GM12878 (cell line): Measurements from ENCODE around the gene TFF2. TPM values are rescaled to one million over a fixed set of nuclear protein-coding genes. Genes with fewer than 3 reads are reported as not detected.

Source experiments
- ATAC-seq: fragments of 200-7000 bp; cut with Tn5 transposase; 3 replicates; pipeline ENCODE4 v1.9.1; 2020; ENCODE audit warnings: mild to moderate bottlenecking, moderate library complexity
- BruUV-seq: library from RNA; stranded (reverse); fragments of 400-500 nt; replicated peaks from 2 replicates; lab custom pipeline; 2021; lab: Mats Ljungman, UMichigan
- CTCF ChIA-PET: fragments of 300-600 bp; sonication (Branson Sonifier 250); formaldehyde crosslinking; extraction: SDS; loops from one replicate; lab custom pipeline; 2021; ENCODE audit warnings: inconsistent platforms; lab: Yijun Ruan, JAX
- POLR2A ChIA-PET: fragments of 350-600 bp; formaldehyde crosslinking; extraction: SDS; loops from one replicate; lab custom pipeline; 2021; ENCODE audit warnings: inconsistent platforms; lab: Charles Lee
- RAD21 ChIA-PET: fragments of 300-600 bp; sonication (Branson Sonifier 250); formaldehyde crosslinking; loops from one replicate; lab custom pipeline; 2023; ENCODE audit warnings: antibody characterized with exemption; ENCODE audit not compliant: unreplicated experiment; lab: Charles Lee
- SMC1A ChIA-PET: fragments of 300-600 bp; sonication (Branson Sonifier 250); formaldehyde crosslinking; loops from one replicate; lab custom pipeline; 2023; ENCODE audit not compliant: unreplicated experiment, uncharacterized antibody; lab: Charles Lee
- DNase-seq: peaks from one replicate; pipeline ENCODE4 v3.0.0-alpha.2; 2011; ENCODE audit warnings: low read depth, low spot score
- FAIRE-seq: peaks from 3 replicates; lab custom pipeline; 2011; peaks lifted over from hg19 to GRCh38; lab: Jason Lieb, UNC
- H2AFZ ChIP-seq: 2 replicates; pipeline ENCODE4 v1.6.0; 2011; ENCODE audit warnings: low read depth, low read length, control low read depth; ENCODE audit not compliant: control insufficient read depth
- H3K27ac ChIP-seq: 2 replicates; pipeline ENCODE4 v1.5.1; 2011; ENCODE audit warnings: control low read depth; ENCODE audit not compliant: control insufficient read depth, insufficient read depth
- H3K27me3 ChIP-seq, 2 experiments: replicated peaks in 1 of 2; 2 replicates each; pipeline versions ENCODE4 v1.6.0 to v1.6.1; 2011; ENCODE audit warnings: low read length in 1 of 2; ENCODE audit not compliant: control insufficient read depth in 2 of 2, insufficient read depth in 2 of 2
- H3K36me3 ChIP-seq, 2 experiments: 2 replicates each; pipeline ENCODE4 v1.5.1; 2011; ENCODE audit warnings: low read length in 1 of 2; ENCODE audit not compliant: control insufficient read depth in 2 of 2, insufficient read depth in 2 of 2
- H3K4me1 ChIP-seq: 2 replicates; pipeline ENCODE4 v1.6.1; 2011; ENCODE audit warnings: mild to moderate bottlenecking, low read length, moderate library complexity, mixed read lengths; ENCODE audit not compliant: control insufficient read depth, insufficient read depth
- H3K4me2 ChIP-seq: 2 replicates; pipeline ENCODE4 v1.6.0; 2011; ENCODE audit warnings: control low read depth; ENCODE audit not compliant: control insufficient read depth, insufficient read depth
- H3K4me3 ChIP-seq: fragments of 200-600 bp; sonication (generic); 2 replicates; pipeline ENCODE4 v1.5.1; 2016
- H3K79me2 ChIP-seq: 2 replicates; pipeline ENCODE4 v1.6.0; 2011; ENCODE audit warnings: low read length; ENCODE audit not compliant: control insufficient read depth, insufficient read depth
- H3K9ac ChIP-seq: 2 replicates; pipeline ENCODE4 v1.8.0; 2011; ENCODE audit warnings: low read length, control low read depth, mixed read lengths; ENCODE audit not compliant: control insufficient read depth, insufficient read depth
- H3K9me3 ChIP-seq: replicated peaks from 3 replicates; pipeline ENCODE4 v1.5.1; 2011; ENCODE audit warnings: mild to moderate bottlenecking, low read length; ENCODE audit not compliant: control insufficient read depth, insufficient read depth
- H4K20me1 ChIP-seq: 2 replicates; pipeline ENCODE4 v1.6.0; 2011; ENCODE audit not compliant: control insufficient read depth, insufficient read depth
- CBX3 ChIP-seq: fragments of 200-600 bp; sonication (generic); IDR thresholded peaks from 2 replicates; pipeline ENCODE4 v1.6.1; 2016; ENCODE audit warnings: low read depth, borderline replicate concordance
- GABPA ChIP-seq: IDR thresholded peaks from 2 replicates; pipeline ENCODE4 v1.6.1; 2014; ENCODE audit warnings: antibody characterized with exemption, low read depth, mild to moderate bottlenecking, inconsistent platforms
- IKZF2 ChIP-seq, 2 experiments: fragments of 450-650 bp; IDR thresholded peaks; 2 replicates each; pipeline ENCODE4 v1.6.1; 2017; ENCODE audit warnings: mild to moderate bottlenecking in 2 of 2, moderate library complexity in 2 of 2
- MEF2A ChIP-seq: IDR thresholded peaks from 2 replicates; pipeline ENCODE4 v1.6.1; 2011; ENCODE audit warnings: low read depth, mild to moderate bottlenecking, low read length, moderate library complexity; ENCODE audit not compliant: insufficient read depth
- POLR2A ChIP-seq: IDR thresholded peaks from 2 replicates; pipeline ENCODE4 v1.6.1; 2011; ENCODE audit warnings: low read depth, mild to moderate bottlenecking, low read length
- SMARCA5 ChIP-seq: fragments of 450-650 bp; IDR thresholded peaks from 2 replicates; pipeline ENCODE4 v1.6.1; 2017; ENCODE audit warnings: mild to moderate bottlenecking
- TCF7 ChIP-seq: IDR thresholded peaks from 2 replicates; pipeline ENCODE4 v1.6.1; 2014; ENCODE audit warnings: antibody characterized with exemption, borderline replicate concordance
- WRNIP1 ChIP-seq: IDR thresholded peaks from 2 replicates; pipeline ENCODE4 v1.6.1; 2011; ENCODE audit warnings: low read depth, low read length, improper control_type of control experiment, borderline replicate concordance
- ZNF622 ChIP-seq: fragments of 450-650 bp; IDR thresholded peaks from 2 replicates; pipeline ENCODE4 v1.6.1; 2017; ENCODE audit warnings: mild to moderate bottlenecking, inconsistent platforms
- WGBS: methylation state at CpG from one replicate; pipeline ENCODE4 v1.1.6; 2016; ENCODE audit warnings: low lambda C conversion rate; ENCODE audit not compliant: insufficient replicate concordance, insufficient coverage; ENCODE audit errors: missing lambda C conversion rate; 5-methylcytosine and 5-hydroxymethylcytosine counted together
- in situ Hi-C: fragments of 300-500 bp; cut with MboI; formaldehyde crosslinking; loops from 9 replicates; pipeline ENCODE4 v1.14.3; 2018; ENCODE audit warnings: mixed read lengths
- intact Hi-C: fragments of 100-400 bp; cut with micrococcal nuclease; formaldehyde crosslinking; loops from one replicate; pipeline ENCODE4 v1.14.2; 2022; ENCODE audit not compliant: unreplicated experiment
- polyA plus RNA-seq, 11 experiments: library from polyadenylated mRNA; depleted of rRNA in 4 of 11; unstranded in 6 of 11; stranded (reverse) in 5 of 11; fragments of >200 nt; fragmentation: Nextera tagmentation in 4 of 11; fragmentation: Illumina TruSeq in 1 of 11; extraction: Ambion mirVana in 4 of 11; extraction: Trizol in 1 of 11; gene quantifications; 1 replicate in 1 of 11; 2 replicates in 10 of 11; pipeline versions ENCODE4 v1.2.1 to v1.2.3, GENCODE V29; 2011 to 2016; ENCODE audit warnings: inconsistent platforms in 2 of 11, missing spikeins in 2 of 11, low read depth in 1 of 11
- total RNA-seq, 4 experiments: library from RNA; depleted of rRNA in 3 of 4; stranded (reverse); fragments of >200 nt in 3 of 4; fragmentation: Illumina TruSeq in 1 of 4; extraction: Trizol in 1 of 4; gene quantifications; 2 replicates each; pipeline versions ENCODE4 v1.2.1 to v1.2.3, GENCODE V29; 2013 to 2021
- TF ChIP-seq, protein P1 (sequence below), 3 experiments: IDR thresholded peaks in 2 of 3; conservative IDR thresholded peaks in 1 of 3; 2 replicates each; pipeline ENCODE4 v1.5.1; 2011; ENCODE audit warnings: low read depth in 3 of 3, low read length in 3 of 3, mild to moderate bottlenecking in 3 of 3, control low read depth in 2 of 3, moderate library complexity in 2 of 3, inconsistent platforms in 1 of 3, mixed read lengths in 1 of 3; ENCODE audit not compliant: control insufficient read depth in 2 of 3, insufficient read depth in 1 of 3; ENCODE audit errors: extremely low read depth in 1 of 3
- TF ChIP-seq, protein P2 (sequence below): fragments of 450-650 bp; formaldehyde crosslinking; IDR thresholded peaks from 2 replicates; pipeline ENCODE4 v1.4.0; 2020; ENCODE audit warnings: mild to moderate bottlenecking, moderate library complexity

TFF2 gene
- total and polyA plus RNA-seq, 10 of the 15 experiments (the other 5 are each of a cell fraction or from before 2014, with no cell fraction given) = 0.56 TPM; not detected in 9

DNA sequence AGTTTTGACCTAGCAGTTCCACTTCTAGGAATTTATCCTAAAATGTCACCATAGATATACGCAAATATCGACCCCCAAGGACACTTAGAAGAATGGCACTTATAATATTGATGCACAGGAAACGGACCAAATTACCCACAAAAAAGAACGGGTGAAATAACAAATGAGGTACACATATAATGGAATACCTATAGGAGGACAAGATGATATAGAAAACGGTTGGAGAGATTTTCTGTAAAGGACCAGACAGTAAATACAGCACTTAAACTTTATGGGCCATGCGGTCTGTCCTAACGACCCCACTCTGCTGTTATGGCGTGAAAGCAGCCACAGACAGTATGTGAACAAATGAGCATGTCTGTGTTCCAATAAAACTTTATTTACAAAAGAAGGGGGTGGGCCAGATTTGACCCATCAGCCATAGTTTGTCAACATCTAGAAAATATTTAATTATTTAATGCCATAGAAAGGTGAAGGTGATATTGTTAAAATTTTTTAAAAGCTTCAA lies 42.7 kb upstream of the TFF2 start (continued):
- TF ChIP-seq CBX3 (no peak), ZNF622 (no peak), WRNIP1 (no peak)
- TF ChIP-seq, protein P1, sequence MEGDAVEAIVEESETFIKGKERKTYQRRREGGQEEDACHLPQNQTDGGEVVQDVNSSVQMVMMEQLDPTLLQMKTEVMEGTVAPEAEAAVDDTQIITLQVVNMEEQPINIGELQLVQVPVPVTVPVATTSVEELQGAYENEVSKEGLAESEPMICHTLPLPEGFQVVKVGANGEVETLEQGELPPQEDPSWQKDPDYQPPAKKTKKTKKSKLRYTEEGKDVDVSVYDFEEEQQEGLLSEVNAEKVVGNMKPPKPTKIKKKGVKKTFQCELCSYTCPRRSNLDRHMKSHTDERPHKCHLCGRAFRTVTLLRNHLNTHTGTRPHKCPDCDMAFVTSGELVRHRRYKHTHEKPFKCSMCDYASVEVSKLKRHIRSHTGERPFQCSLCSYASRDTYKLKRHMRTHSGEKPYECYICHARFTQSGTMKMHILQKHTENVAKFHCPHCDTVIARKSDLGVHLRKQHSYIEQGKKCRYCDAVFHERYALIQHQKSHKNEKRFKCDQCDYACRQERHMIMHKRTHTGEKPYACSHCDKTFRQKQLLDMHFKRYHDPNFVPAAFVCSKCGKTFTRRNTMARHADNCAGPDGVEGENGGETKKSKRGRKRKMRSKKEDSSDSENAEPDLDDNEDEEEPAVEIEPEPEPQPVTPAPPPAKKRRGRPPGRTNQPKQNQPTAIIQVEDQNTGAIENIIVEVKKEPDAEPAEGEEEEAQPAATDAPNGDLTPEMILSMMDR (IDR thresholded peaks at IDR 0.05 in 2 of 3, conservative IDR thresholded peaks at IDR 0.05 in 1 of 3; ENCODE audit: control insufficient read depth in 2 of 3, extremely low read depth in 1 of 3, insufficient read depth in 1 of 3, low read depth in 3 of 3, low read length in 3 of 3) = no peak

DNA sequence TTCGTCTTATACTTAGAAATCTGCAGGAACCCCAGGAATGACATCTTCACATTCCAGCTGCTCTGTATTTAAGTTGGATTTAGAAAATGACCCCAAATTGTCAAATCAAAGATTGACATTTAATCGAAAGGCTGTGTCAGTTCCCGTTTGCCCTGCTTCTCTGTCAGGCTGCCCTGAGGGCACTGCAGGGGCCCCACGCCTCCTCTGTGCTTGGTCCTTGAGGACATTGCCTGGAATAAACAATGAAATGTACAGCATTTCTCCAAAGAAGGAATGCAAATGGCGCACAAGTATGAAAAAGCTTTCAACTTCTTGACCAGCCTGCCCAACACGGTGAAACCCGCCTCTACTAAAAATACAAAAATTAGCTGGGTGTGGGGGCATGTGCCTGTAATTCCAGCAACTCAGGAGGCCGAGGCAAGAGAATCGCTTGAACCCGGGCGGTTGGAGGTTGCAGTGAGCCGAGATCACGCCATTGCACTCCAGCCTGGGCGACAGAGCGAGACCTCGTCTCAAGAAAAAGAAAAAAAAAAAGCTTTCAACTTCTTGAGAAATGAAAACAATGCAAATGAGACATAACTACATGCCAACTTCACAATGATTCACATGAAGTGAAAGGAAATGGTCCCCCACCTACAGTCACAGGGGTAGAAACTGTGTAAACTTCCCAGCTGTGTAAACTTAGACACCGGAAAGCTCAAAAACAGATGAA lies 42.1 kb upstream of the TFF2 start:
- H4K20me1 ChIP-seq = no peaks in the 10 kb centered on the region
- CTCF ChIA-PET = interaction anchor here (0.6 to 2.8 kb wide), 17 partner anchors 9 to 144 kb away, joined by 3 to 20 read pairs (median 6); partner anchors contain the start of gene UBASH3A
- ATAC-seq = peak; percentile 91
- 20% methylated on average over 17 of the region's 17 CpGs for WGBS
- peak overlapping the region; percentile 58 for H3K9ac ChIP-seq
- DNase-seq = peak; percentile 96
- POLR2A ChIA-PET = interaction anchor here (0.5 to 3.4 kb wide), 13 partner anchors 9 to 490 kb away, joined by 3 to 27 read pairs (median 4); partner anchors contain the start of gene UBASH3A
- BruUV-seq = TSS peak; percentile 43
- peak overlapping the region; percentile 91 for H3K27ac ChIP-seq
- peak overlapping the region; percentile 61 for H3K4me2 ChIP-seq
- H3K79me2 ChIP-seq = peaks cover 12% of the 10 kb centered on the region
- H3K9me3 ChIP-seq = no peaks in the 10 kb centered on the region
- RAD21 ChIA-PET = interaction anchor here (0.6 to 3.3 kb wide), 26 partner anchors 8 to 161 kb away, joined by 3 to 54 read pairs (median 4); partner anchors contain the start of gene UBASH3A
- peaks cover 53% of the 10 kb centered on the region for H3K4me1 ChIP-seq
- in situ Hi-C loops = no loop called here
- H2AFZ ChIP-seq = peak overlapping the region; percentile 53
- peak; percentile 41 for FAIRE-seq
- H3K27me3 ChIP-seq = no peaks in the 10 kb centered on the region
- H3K4me3 ChIP-seq = peak overlapping the region; percentile 33; the same call in 1 of the 2 replicates
- intact Hi-C loops = loop anchor here (1.0 to 2.0 kb wide), 3 partner anchors 22 to 48 kb away; no protein-coding TSS in a partner anchor
- H3K36me3 ChIP-seq = no peaks in the 10 kb centered on the region
- SMC1A ChIA-PET = interaction anchor here (0.7 to 4.8 kb wide), 23 partner anchors 9 to 244 kb away, joined by 3 to 124 read pairs (median 5); partner anchors contain the start of gene UBASH3A
- TF ChIP-seq IKZF2 (IDR thresholded peaks at IDR 0.05) (peak; percentile 57 to 60; a peak in 2 of 4 replicates), SMARCA5 (peak; percentile 48; the same call in 1 of the 2 replicates), TCF7 (peak; percentile 45; the same call in 1 of the 2 replicates), POLR2A (no peak), GABPA (0 out of 2 replicates have a peak, but pooled peaks have one; percentile 32), MEF2A (0 out of 2 replicates have a peak, but pooled peaks have one; percentile 38)
- TF ChIP-seq, protein P2, sequence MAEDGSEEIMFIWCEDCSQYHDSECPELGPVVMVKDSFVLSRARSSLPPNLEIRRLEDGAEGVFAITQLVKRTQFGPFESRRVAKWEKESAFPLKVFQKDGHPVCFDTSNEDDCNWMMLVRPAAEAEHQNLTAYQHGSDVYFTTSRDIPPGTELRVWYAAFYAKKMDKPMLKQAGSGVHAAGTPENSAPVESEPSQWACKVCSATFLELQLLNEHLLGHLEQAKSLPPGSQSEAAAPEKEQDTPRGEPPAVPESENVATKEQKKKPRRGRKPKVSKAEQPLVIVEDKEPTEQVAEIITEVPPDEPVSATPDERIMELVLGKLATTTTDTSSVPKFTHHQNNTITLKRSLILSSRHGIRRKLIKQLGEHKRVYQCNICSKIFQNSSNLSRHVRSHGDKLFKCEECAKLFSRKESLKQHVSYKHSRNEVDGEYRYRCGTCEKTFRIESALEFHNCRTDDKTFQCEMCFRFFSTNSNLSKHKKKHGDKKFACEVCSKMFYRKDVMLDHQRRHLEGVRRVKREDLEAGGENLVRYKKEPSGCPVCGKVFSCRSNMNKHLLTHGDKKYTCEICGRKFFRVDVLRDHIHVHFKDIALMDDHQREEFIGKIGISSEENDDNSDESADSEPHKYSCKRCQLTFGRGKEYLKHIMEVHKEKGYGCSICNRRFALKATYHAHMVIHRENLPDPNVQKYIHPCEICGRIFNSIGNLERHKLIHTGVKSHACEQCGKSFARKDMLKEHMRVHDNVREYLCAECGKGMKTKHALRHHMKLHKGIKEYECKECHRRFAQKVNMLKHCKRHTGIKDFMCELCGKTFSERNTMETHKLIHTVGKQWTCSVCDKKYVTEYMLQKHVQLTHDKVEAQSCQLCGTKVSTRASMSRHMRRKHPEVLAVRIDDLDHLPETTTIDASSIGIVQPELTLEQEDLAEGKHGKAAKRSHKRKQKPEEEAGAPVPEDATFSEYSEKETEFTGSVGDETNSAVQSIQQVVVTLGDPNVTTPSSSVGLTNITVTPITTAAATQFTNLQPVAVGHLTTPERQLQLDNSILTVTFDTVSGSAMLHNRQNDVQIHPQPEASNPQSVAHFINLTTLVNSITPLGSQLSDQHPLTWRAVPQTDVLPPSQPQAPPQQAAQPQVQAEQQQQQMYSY (CRISPR knock-in tag) = no peak; the same call in 1 of the 2 replicates
